WTC11 (cell line): ENCODE measurements around the gene SRGAP1. TPM values are rescaled to one million over a fixed set of nuclear protein-coding genes. Genes with fewer than 3 reads are reported as not detected.

Experiments used
- ATAC-seq: fragments of 200-7000 bp; cut with Tn5 transposase; 2 replicates; pipeline ENCODE4 v1.10.0; 2021; ENCODE audit warnings: mild to moderate bottlenecking, moderate library complexity
- CTCF ChIA-PET: fragments of 300-600 bp; sonication (Branson Sonifier 250); formaldehyde crosslinking; loops from one replicate; lab custom pipeline; 2021; ENCODE audit warnings: antibody characterized with exemption; lab: Charles Lee
- POLR2A ChIA-PET: fragments of 350-600 bp; sonication (Branson Sonifier 250); formaldehyde crosslinking; loops from one replicate; lab custom pipeline; 2021; ENCODE audit warnings: antibody characterized with exemption; lab: Charles Lee
- DNase-seq: peaks from one replicate; pipeline ENCODE4 v3.0.0; 2021; ENCODE audit warnings: low spot score
- H3K27ac Mint-ChIP-seq: 2 replicates; pipeline ENCODE4 v1.8.0; 2021; ENCODE audit warnings: mixed read lengths
- H3K27me3 Mint-ChIP-seq: 2 replicates; pipeline ENCODE4 v1.8.0; 2021; ENCODE audit warnings: low read depth, mild to moderate bottlenecking, moderate library complexity, mixed read lengths
- H3K36me3 Mint-ChIP-seq: 2 replicates; pipeline ENCODE4 v1.8.0; 2021; ENCODE audit warnings: mixed read lengths
- H3K4me1 Mint-ChIP-seq: 2 replicates; pipeline ENCODE4 v1.8.0; 2022; ENCODE audit warnings: mixed read lengths
- H3K4me3 Mint-ChIP-seq: 2 replicates; pipeline ENCODE4 v1.8.0; 2021; ENCODE audit warnings: mild to moderate bottlenecking, moderate library complexity, mixed read lengths
- H3K9me3 Mint-ChIP-seq: 2 replicates; pipeline ENCODE4 v1.8.0; 2021; ENCODE audit warnings: mixed read lengths
- AR ChIP-seq: fragments of 250-450 bp; sonication (Bioruptor Pico); IDR thresholded peaks from 2 replicates; pipeline ENCODE4 v1.9.0; 2021; ENCODE audit warnings: mild to moderate bottlenecking
- ATF1 ChIP-seq: sonication (generic); formaldehyde crosslinking; IDR thresholded peaks from 2 replicates; pipeline ENCODE4 v1.8.1; 2023; ENCODE audit warnings: mild to moderate bottlenecking, moderate library complexity, missing genetic modification reagents
- IRF2 ChIP-seq: sonication (generic); formaldehyde crosslinking; IDR thresholded peaks from 2 replicates; pipeline ENCODE4 v1.8.0; 2022; ENCODE audit warnings: low read depth, missing genetic modification reagents, borderline replicate concordance
- KAT7 ChIP-seq: sonication (generic); formaldehyde crosslinking; IDR thresholded peaks from 2 replicates; pipeline ENCODE4 v1.8.1; 2023; ENCODE audit warnings: missing genetic modification reagents, mild to moderate bottlenecking, borderline replicate concordance
- MYBL2 ChIP-seq: sonication (generic); formaldehyde crosslinking; IDR thresholded peaks from 2 replicates; pipeline ENCODE4 v1.8.1; 2023; ENCODE audit warnings: mild to moderate bottlenecking, moderate library complexity, missing genetic modification reagents
- NFATC4 ChIP-seq: fragments of 250-450 bp; sonication (Bioruptor Pico); IDR thresholded peaks from 2 replicates; pipeline ENCODE4 v1.9.0; 2021; ENCODE audit warnings: mild to moderate bottlenecking
- RORB ChIP-seq: fragments of 250-450 bp; sonication (Bioruptor Pico); IDR thresholded peaks from 2 replicates; pipeline ENCODE4 v1.9.0; 2021; ENCODE audit warnings: mild to moderate bottlenecking
- STAT6 ChIP-seq: sonication (generic); formaldehyde crosslinking; conservative IDR thresholded peaks from 2 replicates; pipeline ENCODE4 v1.8.1; 2023; ENCODE audit warnings: mild to moderate bottlenecking, low read depth, missing genetic modification reagents, moderate library complexity
- TCF7 ChIP-seq: sonication (generic); formaldehyde crosslinking; IDR thresholded peaks from 2 replicates; pipeline ENCODE4 v1.8.0; 2022; ENCODE audit warnings: mild to moderate bottlenecking, low read depth, missing genetic modification reagents, moderate library complexity
- ZNF121 ChIP-seq: sonication (generic); formaldehyde crosslinking; IDR thresholded peaks from 2 replicates; pipeline ENCODE4 v1.8.0; 2023; ENCODE audit warnings: missing genetic modification reagents
- ZNF138 ChIP-seq: sonication (generic); formaldehyde crosslinking; conservative IDR thresholded peaks from 2 replicates; pipeline ENCODE4 v1.8.1; 2022; ENCODE audit warnings: mild to moderate bottlenecking, moderate library complexity, missing genetic modification reagents
- ZNF281 ChIP-seq: sonication (generic); formaldehyde crosslinking; IDR thresholded peaks from 2 replicates; pipeline ENCODE4 v1.8.0; 2023; ENCODE audit warnings: mild to moderate bottlenecking, missing genetic modification reagents
- ZNF416 ChIP-seq: fragments of 250-450 bp; sonication (Bioruptor Pico); IDR thresholded peaks from 2 replicates; pipeline ENCODE4 v1.9.0; 2021; ENCODE audit warnings: mild to moderate bottlenecking, inconsistent platforms
- ZNF425 ChIP-seq: fragments of 250-450 bp; sonication (Bioruptor Pico); conservative IDR thresholded peaks from 2 replicates; pipeline ENCODE4 v1.9.0; 2021; ENCODE audit warnings: mild to moderate bottlenecking
- total RNA-seq: library from RNA; stranded (reverse); gene quantifications from 3 replicates; pipeline ENCODE4 v1.2.3, GENCODE V29; 2021
- TF ChIP-seq, protein P1 (sequence below): fragments of 250-450 bp; sonication (Bioruptor Pico); IDR thresholded peaks from 2 replicates; pipeline ENCODE4 v1.9.0; 2021; ENCODE audit warnings: moderate library complexity, mild to moderate bottlenecking, inconsistent platforms, borderline replicate concordance
- TF ChIP-seq, protein P2 (sequence below): sonication (generic); formaldehyde crosslinking; IDR thresholded peaks from 2 replicates; pipeline ENCODE4 v1.8.1; 2022; ENCODE audit warnings: mild to moderate bottlenecking, missing genetic modification reagents, moderate library complexity, borderline replicate concordance
- TF ChIP-seq, protein P3 (sequence below): sonication (generic); formaldehyde crosslinking; IDR thresholded peaks from 2 replicates; pipeline ENCODE4 v1.8.1; 2023; ENCODE audit warnings: mild to moderate bottlenecking, missing genetic modification reagents, moderate library complexity

SRGAP1 gene
- total RNA-seq, 1 experiment from 2014 or later = 10.3 TPM

DNA sequence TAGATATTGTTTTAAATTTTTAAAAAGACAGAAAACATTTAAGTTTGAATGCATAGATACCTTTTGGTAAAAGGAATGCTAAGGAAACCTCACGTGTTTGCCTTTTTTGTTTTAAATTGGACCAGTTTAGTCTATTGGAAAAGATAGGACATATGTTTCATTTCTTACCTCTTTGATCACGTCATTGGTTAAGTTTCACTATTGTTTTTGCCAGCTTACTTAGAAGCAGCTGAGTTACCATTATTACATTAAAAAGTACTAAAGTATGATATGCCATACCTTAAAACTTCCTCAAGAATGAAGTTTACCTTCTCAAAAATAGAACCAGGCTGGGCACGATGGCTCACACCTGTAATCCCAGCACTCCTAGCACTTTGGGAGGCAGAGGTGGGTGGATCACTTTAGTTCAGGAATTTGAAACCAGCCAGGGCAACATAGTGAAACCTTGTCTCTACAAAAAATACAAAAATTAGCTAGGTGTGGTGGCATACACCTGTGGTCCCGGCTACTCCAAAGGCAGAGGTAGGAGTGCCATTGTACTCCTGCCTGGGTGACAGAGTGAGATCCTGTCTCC, 54.4 kb downstream of the SRGAP1 start (continued):
- TF ChIP-seq AR (CRISPR knock-in tag) (no peak), IRF2 (CRISPR knock-in tag) (no peak), ZNF138 (no peak), ZNF416 (CRISPR knock-in tag) (no peak), STAT6 (CRISPR knock-in tag) (no peak)
- TF ChIP-seq, protein P1, sequence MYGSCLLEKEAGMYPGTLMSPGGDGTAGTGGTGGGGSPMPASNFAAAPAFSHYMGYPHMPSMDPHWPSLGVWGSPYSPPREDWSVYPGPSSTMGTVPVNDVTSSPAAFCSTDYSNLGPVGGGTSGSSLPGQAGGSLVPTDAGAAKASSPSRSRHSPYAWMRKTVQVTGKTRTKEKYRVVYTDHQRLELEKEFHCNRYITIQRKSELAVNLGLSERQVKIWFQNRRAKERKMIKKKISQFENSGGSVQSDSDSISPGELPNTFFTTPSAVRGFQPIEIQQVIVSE = no peak

GRCh38 chr12:63899396-63899795, 54.9 kb downstream of the SRGAP1 start:
- Mint-ChIP-seq H3K4me1 (peaks cover 39% of the 10 kb centered on the region), H3K27me3 (no peaks in the 10 kb centered on the region), H3K27ac (peak overlapping the region; percentile 47; the same call in 1 of the 2 replicates), H3K4me3 (no peak overlapping the region), H3K9me3 (no peaks in the 10 kb centered on the region), H3K36me3 (no peaks in the 10 kb centered on the region)
- TF ChIP-seq ZNF281 (CRISPR knock-in tag) (no peak), ZNF138 (no peak), ATF1 (no peak), RORB (no peak), TCF7 (CRISPR knock-in tag) (no peak), KAT7 (CRISPR knock-in tag) (no peak), NFATC4 (CRISPR knock-in tag) (no peak), ZNF425 (CRISPR knock-in tag) (no peak), STAT6 (CRISPR knock-in tag) (no peak), MYBL2 (CRISPR knock-in tag) (no peak), ZNF121 (CRISPR knock-in tag) (no peak)
- TF ChIP-seq, protein P2, sequence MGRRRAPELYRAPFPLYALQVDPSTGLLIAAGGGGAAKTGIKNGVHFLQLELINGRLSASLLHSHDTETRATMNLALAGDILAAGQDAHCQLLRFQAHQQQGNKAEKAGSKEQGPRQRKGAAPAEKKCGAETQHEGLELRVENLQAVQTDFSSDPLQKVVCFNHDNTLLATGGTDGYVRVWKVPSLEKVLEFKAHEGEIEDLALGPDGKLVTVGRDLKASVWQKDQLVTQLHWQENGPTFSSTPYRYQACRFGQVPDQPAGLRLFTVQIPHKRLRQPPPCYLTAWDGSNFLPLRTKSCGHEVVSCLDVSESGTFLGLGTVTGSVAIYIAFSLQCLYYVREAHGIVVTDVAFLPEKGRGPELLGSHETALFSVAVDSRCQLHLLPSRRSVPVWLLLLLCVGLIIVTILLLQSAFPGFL = no peak
- TF ChIP-seq, protein P3, sequence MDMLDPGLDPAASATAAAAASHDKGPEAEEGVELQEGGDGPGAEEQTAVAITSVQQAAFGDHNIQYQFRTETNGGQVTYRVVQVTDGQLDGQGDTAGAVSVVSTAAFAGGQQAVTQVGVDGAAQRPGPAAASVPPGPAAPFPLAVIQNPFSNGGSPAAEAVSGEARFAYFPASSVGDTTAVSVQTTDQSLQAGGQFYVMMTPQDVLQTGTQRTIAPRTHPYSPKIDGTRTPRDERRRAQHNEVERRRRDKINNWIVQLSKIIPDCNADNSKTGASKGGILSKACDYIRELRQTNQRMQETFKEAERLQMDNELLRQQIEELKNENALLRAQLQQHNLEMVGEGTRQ (CRISPR knock-in tag) = no peak
- CTCF ChIA-PET = no interaction called here
- ATAC-seq (no peak), DNase-seq (no peak)
- POLR2A ChIA-PET = no interaction called here
